Ectodermal cell (in vitro differentiated cells): Measurements from ENCODE around the gene ITGA5.

Experiments used
- H3K27ac ChIP-seq: 2 replicates; pipeline ENCODE4 v1.7.0; 2013; ENCODE audit warnings: mild to moderate bottlenecking, low read depth, low read length; ENCODE audit not compliant: insufficient read depth, poor library complexity, severe bottlenecking
- H3K27me3 ChIP-seq: 2 replicates; pipeline ENCODE4 v1.7.0; 2013; ENCODE audit warnings: mild to moderate bottlenecking, low read length; ENCODE audit not compliant: insufficient read depth, control insufficient read depth, poor library complexity, severe bottlenecking
- H3K36me3 ChIP-seq: one replicate; pipeline ENCODE4 v1.7.0; 2013; ENCODE audit warnings: low read length; ENCODE audit not compliant: control insufficient read depth, insufficient read depth
- H3K4me1 ChIP-seq: one replicate; pipeline ENCODE4 v1.7.0; 2013; ENCODE audit warnings: low read length; ENCODE audit not compliant: control insufficient read depth, insufficient read depth
- H3K4me3 ChIP-seq: 2 replicates; pipeline ENCODE4 v1.7.0; 2013; ENCODE audit warnings: low read depth, low read length, control low read depth; ENCODE audit not compliant: insufficient read depth
- H3K9me3 ChIP-seq: 2 replicates; pipeline ENCODE4 v1.7.0; 2013; ENCODE audit warnings: mild to moderate bottlenecking, low read length, moderate library complexity; ENCODE audit not compliant: control insufficient read depth
- WGBS, 2 experiments: methylation state at CpG; one replicate each; pipeline ENCODE4 v1.1.7; 2013; ENCODE audit warnings: missing lambda C conversion rate in 2 of 2; 5-methylcytosine and 5-hydroxymethylcytosine counted together

The ITGA5 gene

DNA sequence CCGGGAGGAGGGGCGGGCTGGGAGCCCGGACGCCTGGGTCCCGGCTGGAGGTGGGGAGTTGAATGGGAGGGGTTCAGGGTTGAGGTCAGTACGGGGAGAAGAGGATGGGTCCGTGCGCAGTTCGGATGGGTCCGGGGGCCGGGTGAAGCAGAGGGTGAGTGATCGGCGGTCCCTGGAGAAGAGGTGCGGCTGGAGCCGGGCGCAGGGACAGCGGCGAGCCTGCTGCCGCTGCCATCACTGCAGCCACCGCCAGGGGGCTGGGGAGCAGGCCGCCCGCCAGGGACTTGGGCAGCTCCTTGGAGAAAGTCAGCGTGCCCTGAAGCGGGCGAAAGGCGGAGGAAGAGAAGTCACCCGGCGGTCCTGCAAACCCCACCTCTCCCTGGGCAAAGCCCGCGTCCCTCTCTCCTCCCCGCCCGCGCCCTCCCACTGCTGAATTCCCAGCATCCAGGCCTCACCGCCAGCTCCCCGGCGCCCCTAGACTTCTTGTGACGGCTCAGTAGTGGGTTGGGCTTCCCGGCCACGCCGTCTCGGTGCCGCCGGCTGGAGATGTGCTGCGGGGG lies 48.8 kb downstream of the ITGA5 start:
- Histone ChIP-seq H3K27me3 (peaks cover 12% of the 10 kb centered on the region), H3K4me3 (no peak overlapping the region), H3K36me3 (peaks cover 16% of the 10 kb centered on the region), H3K4me1 (peaks cover 23% of the 10 kb centered on the region), H3K9me3 (no peaks in the 10 kb centered on the region), H3K27ac (no peak overlapping the region)
- 10% methylated on average over 44 of the region's 44 CpGs for WGBS, 2 experiments

DNA sequence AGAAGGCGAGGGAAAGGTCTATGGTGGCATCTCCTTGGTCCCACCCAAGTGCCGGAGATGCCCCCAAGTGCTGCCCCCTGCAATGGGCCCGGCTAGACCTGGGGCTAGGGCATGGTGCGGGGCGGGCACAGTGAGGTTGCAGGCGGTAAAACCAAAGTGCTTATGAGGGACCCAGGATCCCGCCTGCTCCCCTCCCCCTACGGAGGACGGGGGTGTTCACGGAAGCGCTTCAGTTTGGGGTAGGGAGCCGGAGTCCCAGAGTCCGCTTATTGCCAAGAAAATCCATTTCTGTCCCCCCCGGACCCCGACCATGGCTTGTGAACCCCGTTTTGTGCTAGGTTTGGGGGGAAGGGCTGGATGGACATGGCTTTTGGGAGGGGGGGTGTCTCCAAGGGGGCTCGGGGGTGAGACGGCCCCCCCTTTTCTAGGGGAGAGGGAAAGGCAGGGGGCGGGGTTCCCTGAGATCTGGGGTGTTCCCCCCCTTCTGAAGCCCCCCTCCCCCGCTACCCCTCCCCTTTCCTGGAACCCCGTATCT lies 49.4 kb downstream of the ITGA5 start:
- Histone ChIP-seq H3K4me1 (peaks cover 22% of the 10 kb centered on the region), H3K4me3 (no peak overlapping the region), H3K27me3 (peaks cover 12% of the 10 kb centered on the region), H3K36me3 (peaks cover 16% of the 10 kb centered on the region), H3K9me3 (no peaks in the 10 kb centered on the region), H3K27ac (no peak overlapping the region)
- WGBS, 2 experiments: 47 to 57% methylated on average over 16 to 18 of the region's 21 CpGs

DNA sequence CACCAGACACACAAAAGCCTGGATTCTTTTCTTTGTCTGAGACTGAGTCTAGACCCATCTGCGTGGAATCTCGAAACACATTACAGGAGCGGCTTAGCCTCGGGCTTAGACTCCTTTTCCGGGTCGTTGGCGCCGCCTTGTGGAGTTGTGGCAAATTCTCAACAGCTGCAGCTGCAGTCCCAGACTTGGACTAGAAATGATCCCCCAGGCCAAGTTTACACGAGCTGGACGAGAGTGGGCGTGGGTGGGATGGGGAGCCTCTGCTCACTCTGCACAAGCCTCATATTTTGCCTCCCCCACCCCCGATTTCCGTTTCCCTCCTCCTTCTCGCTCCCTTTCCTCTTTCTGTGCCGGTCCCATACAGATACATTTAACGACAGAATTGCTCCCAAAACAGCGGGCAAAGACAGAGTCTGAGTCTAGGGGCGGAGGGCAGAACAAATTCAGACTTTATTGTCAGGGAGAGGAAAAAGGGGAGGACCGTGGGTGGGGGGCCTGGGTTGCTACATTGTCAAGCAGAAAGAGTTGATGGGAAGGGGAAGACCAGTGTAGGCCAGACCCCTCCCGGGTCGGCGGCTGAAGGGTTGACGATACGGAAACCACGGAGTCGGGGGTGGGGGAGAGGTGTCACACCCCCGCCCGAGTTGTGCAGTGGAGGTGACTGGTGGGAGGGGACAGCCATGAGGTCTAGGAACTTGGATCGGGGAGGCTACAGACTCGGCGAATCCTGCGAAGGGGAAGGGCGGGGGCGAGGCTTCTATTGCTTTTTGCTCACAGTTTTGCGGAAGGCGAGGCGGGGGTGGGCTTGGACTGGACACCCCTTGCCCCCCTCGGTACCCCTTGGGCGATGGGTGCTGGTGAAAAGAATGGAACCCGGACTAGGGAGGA lies 50.1 kb downstream of the ITGA5 start:
- peaks cover 22% of the 10 kb centered on the region for H3K4me1 ChIP-seq
- no peak overlapping the region for H3K27ac ChIP-seq
- H3K9me3 ChIP-seq: no peaks in the 10 kb centered on the region
- H3K4me3 ChIP-seq: no peak overlapping the region
- 30% methylated on average over 40 of the region's 40 CpGs for WGBS, 2 experiments
- peaks cover 12% of the 10 kb centered on the region for H3K27me3 ChIP-seq
- peaks cover 12% of the 10 kb centered on the region for H3K36me3 ChIP-seq

DNA sequence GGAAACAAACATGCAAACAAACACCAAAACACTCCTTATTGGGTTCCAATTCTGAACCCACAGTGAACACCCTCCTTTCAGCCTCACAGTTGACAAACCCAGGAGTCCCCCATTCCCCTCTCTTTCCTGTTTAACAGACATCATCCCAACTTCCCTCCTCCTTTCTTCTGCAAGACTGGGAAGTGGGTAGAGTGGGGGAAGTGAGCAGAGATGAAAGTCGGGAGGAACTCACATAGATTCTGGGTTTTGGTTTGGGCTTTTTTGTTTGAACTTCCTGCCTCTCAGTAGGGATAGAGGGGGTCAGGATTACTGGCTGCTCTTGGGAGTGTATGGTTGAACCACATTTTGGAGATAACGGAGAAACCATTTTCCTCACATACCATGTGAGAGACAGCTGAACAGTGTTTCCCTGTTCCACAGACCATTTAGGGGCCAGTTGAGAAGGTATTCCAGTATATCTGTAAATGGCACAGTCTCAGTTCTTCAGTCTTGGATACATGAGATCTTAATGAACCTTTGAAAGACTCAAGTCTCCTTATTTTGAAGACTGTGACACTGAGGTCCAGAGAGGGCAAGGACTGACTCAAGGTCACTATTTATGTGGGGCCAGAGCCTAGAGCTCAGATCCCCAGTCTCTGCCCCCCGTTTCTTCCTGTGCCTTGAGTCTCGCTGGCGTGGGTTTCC lies 50.9 kb downstream of the ITGA5 start:
- Histone ChIP-seq H3K4me1 (peaks cover 22% of the 10 kb centered on the region), H3K36me3 (peaks cover 8% of the 10 kb centered on the region), H3K27me3 (peaks cover 12% of the 10 kb centered on the region), H3K4me3 (no peak overlapping the region), H3K9me3 (no peaks in the 10 kb centered on the region), H3K27ac (no peak overlapping the region)
- 20 to 36% methylated on average over 4 to 5 of the region's 5 CpGs for WGBS, 2 experiments

DNA sequence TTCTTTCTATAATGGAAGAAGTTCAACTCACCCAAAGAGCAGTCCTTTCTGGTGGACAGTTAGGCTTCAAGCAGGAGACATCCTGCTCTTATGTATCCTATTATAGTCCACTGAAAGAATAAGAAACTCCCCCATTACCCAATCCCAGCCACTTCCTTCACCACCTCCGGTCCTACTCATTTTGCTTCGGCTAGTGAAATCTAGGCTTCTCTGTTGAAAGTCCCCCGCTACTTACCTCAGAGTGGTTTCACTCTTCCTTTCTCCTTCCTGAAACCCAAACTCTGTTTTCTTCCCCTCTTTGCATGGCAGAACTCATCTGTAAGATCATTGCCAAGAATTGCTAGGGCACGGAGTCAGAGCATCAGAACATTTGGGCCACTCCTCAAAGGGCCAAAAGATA lies 54.7 kb downstream of the ITGA5 start, which contains the start of gene GPR84:
Gene GPR84, minus strand, starts transcription at position 74 of the 400 bp plus-strand sequence. CDS start 635 bp downstream, outside the sequence.
- Histone ChIP-seq H3K36me3 (no peaks in the 10 kb centered on the region), H3K27me3 (peaks cover 6% of the 10 kb centered on the region), H3K4me1 (peaks cover 26% of the 10 kb centered on the region), H3K9me3 (no peaks in the 10 kb centered on the region), H3K27ac (no peak within 1 kb of the TSS), H3K4me3 (no peak within 1 kb of the TSS)
- 91 to 92% methylated on average over 4 of the region's 4 CpGs for WGBS, 2 experiments

DNA sequence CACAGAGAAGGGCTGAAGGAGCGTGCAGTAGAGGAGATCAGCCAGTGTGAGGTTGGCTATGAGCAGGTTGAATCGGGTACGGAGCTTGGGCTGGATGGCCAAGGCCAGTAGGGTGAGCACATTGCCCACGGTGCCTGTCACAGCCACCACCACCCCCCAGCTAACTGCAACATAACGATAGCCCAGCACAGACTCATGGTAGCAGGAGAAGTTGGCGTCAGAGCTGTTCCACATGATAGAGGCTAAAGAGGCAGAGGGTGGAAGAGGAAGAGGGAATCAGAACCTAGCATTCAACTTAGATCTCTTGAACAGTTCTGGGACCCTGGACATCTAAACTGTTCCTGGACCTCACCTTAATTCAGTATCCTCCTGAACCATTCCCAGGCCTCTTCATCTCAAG lies 55.4 kb downstream of the ITGA5 start:
- H3K4me1 ChIP-seq: peaks cover 20% of the 10 kb centered on the region
- no peaks in the 10 kb centered on the region for H3K27me3 ChIP-seq
- no peaks in the 10 kb centered on the region for H3K36me3 ChIP-seq
- 92 to 94% methylated on average over 6 of the region's 6 CpGs for WGBS, 2 experiments
- no peaks in the 10 kb centered on the region for H3K9me3 ChIP-seq
- no peak overlapping the region for H3K4me3 ChIP-seq
- no peak overlapping the region for H3K27ac ChIP-seq

DNA sequence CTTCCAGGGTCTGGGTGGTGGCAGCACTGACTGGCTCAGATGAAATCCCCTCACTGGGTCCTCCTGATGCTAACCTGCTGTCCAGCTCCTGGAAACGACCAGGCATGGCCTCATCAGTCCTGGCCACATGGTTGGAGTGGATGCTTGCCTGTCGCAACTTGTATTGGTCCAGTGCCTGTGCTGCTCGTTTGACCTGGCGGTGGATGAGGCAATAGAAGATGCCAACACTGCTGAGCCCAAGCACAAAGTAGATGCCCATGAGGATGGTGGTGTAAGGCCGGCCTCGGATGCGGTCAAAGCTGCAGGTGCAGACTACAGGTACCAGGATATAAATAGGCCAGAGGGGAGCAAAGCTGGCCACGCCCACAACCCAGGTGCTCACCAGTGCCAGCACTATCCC lies 56.0 kb downstream of the ITGA5 start:
- Histone ChIP-seq H3K4me3 (no peak overlapping the region), H3K27me3 (no peaks in the 10 kb centered on the region), H3K4me1 (peaks cover 24% of the 10 kb centered on the region), H3K27ac (no peak overlapping the region), H3K9me3 (no peaks in the 10 kb centered on the region), H3K36me3 (no peaks in the 10 kb centered on the region)
- WGBS, 2 experiments: 89 to 91% methylated on average over 8 of the region's 8 CpGs

DNA sequence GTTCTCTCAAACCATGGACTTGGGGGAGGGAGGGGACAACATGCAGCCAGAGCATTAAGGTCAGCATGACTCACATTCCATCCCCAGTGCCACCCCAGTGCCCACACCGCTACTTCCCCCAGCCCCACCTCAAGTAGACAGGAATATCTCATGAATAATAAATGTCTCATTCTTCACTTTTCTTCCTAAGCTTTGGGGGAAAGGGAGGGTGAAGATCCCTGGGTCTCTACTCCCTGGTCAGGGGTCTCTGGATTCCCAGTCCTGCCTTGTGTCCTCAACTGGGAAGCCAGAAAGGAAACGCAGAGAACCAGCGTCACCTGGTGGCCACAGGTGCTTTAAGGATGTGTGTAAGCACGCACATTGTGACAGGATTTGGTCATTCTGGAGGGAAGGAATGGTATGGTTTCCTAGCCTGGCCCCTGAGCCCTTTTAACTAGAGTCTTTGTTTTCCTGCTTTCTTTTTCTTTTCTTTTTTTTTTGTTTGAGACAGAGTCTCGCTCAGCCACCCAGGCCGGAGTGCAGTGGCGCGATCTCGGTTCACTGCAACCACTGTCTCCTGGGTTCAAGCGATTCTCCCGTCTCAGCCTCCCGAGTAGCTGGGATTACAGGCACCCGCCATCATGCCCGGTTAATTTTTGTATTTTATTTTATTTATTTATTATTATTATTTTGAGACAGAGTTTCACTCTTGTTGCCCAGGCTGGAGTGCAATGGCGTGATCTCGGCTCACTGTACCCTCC lies 58.2 kb downstream of the ITGA5 start:
- no peaks in the 10 kb centered on the region for H3K36me3 ChIP-seq
- peaks cover 46% of the 10 kb centered on the region for H3K4me1 ChIP-seq
- 59 to 60% methylated on average over 14 to 15 of the region's 16 CpGs for WGBS, 2 experiments
- H3K4me3 ChIP-seq: no peak overlapping the region
- no peak overlapping the region for H3K27ac ChIP-seq
- H3K9me3 ChIP-seq: no peaks in the 10 kb centered on the region
- H3K27me3 ChIP-seq: no peaks in the 10 kb centered on the region

DNA sequence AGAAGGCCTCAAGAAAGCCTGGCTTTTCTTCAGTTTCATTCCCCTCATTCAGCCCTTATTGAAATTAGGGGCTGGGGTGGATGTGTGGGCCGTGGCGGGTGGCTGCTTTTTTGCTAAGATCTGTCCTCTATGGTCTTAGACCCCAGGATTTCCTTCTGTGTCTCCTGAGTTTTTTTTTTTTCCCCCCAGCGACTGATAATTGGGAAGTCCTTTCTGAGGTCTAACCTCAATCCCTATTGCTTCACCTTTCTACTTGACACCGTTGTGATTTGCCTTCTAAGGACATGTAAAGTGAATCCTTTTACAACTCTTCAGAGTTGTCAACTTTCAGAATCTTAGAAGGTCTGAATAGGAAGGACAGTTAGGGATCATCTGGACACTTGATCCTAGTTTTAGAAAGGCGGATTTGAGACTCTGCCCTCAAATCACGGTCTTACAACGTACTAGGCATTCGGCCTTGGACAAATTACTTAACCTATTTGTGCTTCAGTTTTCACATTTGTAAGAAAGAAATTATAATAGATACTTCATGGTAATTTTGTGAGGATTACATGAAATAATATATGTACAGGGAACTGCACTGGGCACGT lies 59.2 kb downstream of the ITGA5 start:
- Histone ChIP-seq H3K4me1 (peaks cover 55% of the 10 kb centered on the region), H3K36me3 (no peaks in the 10 kb centered on the region), H3K9me3 (no peaks in the 10 kb centered on the region), H3K27ac (peak overlapping the region; percentile 93), H3K27me3 (no peaks in the 10 kb centered on the region), H3K4me3 (peak overlapping the region; percentile 17)
- 61 to 68% methylated on average over 9 of the region's 9 CpGs for WGBS, 2 experiments
